ENCODE results near the gene TMC8.

TMC8 gene

DNA sequence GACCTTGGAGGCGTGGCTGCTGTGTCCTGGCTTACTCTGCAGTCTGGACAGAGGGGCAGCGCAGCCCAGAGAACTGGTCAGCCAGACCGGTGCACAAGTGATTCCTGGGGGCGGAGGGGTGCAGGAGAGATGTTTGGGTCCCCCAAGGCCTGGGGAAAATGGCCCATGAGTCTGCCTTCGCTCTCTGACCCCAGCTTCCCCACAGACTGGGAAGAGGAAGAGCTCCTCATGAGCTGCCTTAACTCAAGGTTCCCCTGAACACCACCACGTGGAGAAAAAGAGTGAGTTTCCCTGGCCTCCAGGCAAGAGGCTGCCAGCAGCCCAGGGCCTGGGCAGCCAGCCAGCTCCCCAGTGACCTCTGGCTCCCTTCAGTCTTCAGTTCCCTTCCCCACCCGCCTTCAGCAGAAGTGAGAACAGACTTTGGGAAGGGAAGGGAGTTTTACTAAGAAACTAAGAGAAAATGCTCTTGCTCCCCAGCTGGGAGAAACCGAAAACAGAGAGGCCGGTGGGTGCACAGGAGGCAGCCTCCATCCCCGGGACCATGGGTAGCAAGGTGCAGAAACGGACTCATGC, 13.7 kb downstream of the TMC8 start:
- peaks cover 58 to 59% of the 10 kb centered on the region in 2 donors for H3K4me1 ChIP-seq (ENCODE audit: control insufficient read depth in 2 of 2, insufficient read depth in 2 of 2, low read length in 2 of 2)
- peak overlapping the region; percentile 81 to 87 for H3K27ac ChIP-seq (ENCODE audit: low read depth in 2 of 2, low read length in 2 of 2)
- H3K4me3 ChIP-seq (ENCODE audit: low read length in 2 of 2) = peak overlapping the region in 1 of 2 donors; percentile 44
- no peaks in the 10 kb centered on the region for H3K36me3 ChIP-seq (ENCODE audit: control insufficient read depth in 2 of 2, insufficient read depth in 2 of 2, low read length in 2 of 2)
- peak overlapping the region; percentile 26 to 54 for H3K9ac ChIP-seq (ENCODE audit: low read depth in 1 of 2, low read length in 2 of 2)
- no peaks in the 10 kb centered on the region for H3K9me3 ChIP-seq (ENCODE audit: control insufficient read depth in 2 of 2, low read length in 2 of 2)
- H3K27me3 ChIP-seq (ENCODE audit: control insufficient read depth in 2 of 2, insufficient read depth in 2 of 2, low read length in 2 of 2) = no peaks in the 10 kb centered on the region

- Histone ChIP-seq H3K27me3 (ENCODE audit: control insufficient read depth in 2 of 2, insufficient read depth in 2 of 2, low read length in 2 of 2) (no peaks in the 10 kb centered on the region), H3K36me3 (ENCODE audit: control insufficient read depth in 2 of 2, insufficient read depth in 2 of 2, low read length in 2 of 2) (no peaks in the 10 kb centered on the region), H3K4me3 (ENCODE audit: low read length in 2 of 2) (peak overlapping the region in 1 of 2 donors; percentile 44), H3K9ac (ENCODE audit: low read depth in 1 of 2, low read length in 2 of 2) (peak overlapping the region; percentile 26 to 54), H3K4me1 (ENCODE audit: control insufficient read depth in 2 of 2, insufficient read depth in 2 of 2, low read length in 2 of 2) (peaks cover 58% of the 10 kb centered on the region in 2 donors), H3K9me3 (ENCODE audit: control insufficient read depth in 2 of 2, low read length in 2 of 2) (no peaks in the 10 kb centered on the region), H3K27ac (ENCODE audit: low read depth in 2 of 2, low read length in 2 of 2) (peak overlapping the region; percentile 81 to 87)
Observed at GRCh38 chr17:78144736-78145641, 14.4 kb downstream of the TMC8 start.

DNA sequence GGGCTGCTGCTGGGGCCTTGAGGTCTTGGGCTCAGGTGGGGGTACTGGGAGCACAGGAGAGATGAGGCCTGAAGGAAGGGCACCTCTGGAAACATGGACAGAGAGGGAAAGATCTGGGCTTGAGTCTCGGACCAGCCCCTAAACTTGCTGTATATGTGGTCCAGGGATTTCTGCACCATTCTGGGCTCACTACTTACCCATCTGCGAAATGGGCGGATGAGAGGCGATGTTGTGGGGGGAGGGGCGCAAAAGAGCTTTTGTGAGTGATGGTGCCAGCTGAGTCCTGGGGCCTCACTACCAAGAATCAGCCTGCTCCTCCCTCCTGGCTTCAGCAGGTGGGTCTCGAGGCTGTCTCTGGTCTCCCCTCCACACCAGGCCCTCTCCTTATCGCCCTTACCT, 15.9 kb downstream of the TMC8 start:
- Histone ChIP-seq H3K27ac (ENCODE audit: low read depth in 2 of 2, low read length in 2 of 2) (peak overlapping the region in 1 of 2 donors; percentile 52), H3K9me3 (ENCODE audit: control insufficient read depth in 2 of 2, low read length in 2 of 2) (no peaks in the 10 kb centered on the region), H3K27me3 (ENCODE audit: control insufficient read depth in 2 of 2, insufficient read depth in 2 of 2, low read length in 2 of 2) (no peaks in the 10 kb centered on the region), H3K4me1 (ENCODE audit: control insufficient read depth in 2 of 2, insufficient read depth in 2 of 2, low read length in 2 of 2) (peaks cover 63% of the 10 kb centered on the region in 2 donors), H3K4me3 (ENCODE audit: low read length in 2 of 2) (no peak overlapping the region), H3K9ac (ENCODE audit: low read depth in 1 of 2, low read length in 2 of 2) (no peak overlapping the region), H3K36me3 (ENCODE audit: control insufficient read depth in 2 of 2, insufficient read depth in 2 of 2, low read length in 2 of 2) (no peaks in the 10 kb centered on the region)

GRCh38 chr17:78146881-78147280, 16.3 kb downstream of the TMC8 start:
- Histone ChIP-seq H3K27me3 (ENCODE audit: control insufficient read depth in 2 of 2, insufficient read depth in 2 of 2, low read length in 2 of 2) (no peaks in the 10 kb centered on the region), H3K4me1 (ENCODE audit: control insufficient read depth in 2 of 2, insufficient read depth in 2 of 2, low read length in 2 of 2) (peaks cover 62 to 63% of the 10 kb centered on the region in 2 donors), H3K9me3 (ENCODE audit: control insufficient read depth in 2 of 2, low read length in 2 of 2) (no peaks in the 10 kb centered on the region), H3K9ac (ENCODE audit: low read depth in 1 of 2, low read length in 2 of 2) (peak overlapping the region in 1 of 2 donors; percentile 56), H3K36me3 (ENCODE audit: control insufficient read depth in 2 of 2, insufficient read depth in 2 of 2, low read length in 2 of 2) (no peaks in the 10 kb centered on the region), H3K4me3 (ENCODE audit: low read length in 2 of 2) (no peak overlapping the region), H3K27ac (ENCODE audit: low read depth in 2 of 2, low read length in 2 of 2) (peak overlapping the region; percentile 45 to 52)

DNA sequence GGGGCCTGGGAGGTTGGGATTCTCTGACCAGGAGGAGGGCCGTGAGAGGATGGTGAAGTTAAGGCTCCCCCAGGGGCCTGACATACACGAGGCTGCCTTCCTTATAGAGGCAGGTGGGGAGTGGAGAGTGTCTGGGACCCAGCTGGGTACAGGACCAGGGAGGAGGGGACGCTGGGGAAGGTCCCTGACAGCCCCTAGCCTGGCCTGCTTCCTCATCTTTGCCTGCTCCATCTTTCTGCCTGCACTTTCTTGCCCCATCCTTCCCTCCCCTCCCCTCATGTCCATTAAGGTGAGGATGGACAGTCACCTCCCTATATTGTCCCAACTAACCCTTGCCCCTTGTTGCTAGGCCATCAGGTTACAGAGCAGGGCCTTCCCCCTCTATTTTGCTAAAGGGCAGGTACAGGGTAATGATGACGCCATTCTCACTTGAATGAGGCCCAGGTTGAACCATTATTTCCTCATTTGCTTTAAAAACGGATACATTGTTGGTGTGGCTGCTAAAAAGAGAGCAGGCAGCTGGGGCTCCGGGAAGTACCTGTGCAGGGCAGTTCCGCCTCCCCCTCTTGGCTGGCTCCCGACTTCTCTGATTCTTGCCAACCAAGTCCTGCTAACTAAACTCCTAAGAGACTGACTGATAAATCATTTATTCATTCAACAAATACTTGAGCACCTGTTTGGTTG, 16.9 kb downstream of the TMC8 start:
- Histone ChIP-seq H3K36me3 (ENCODE audit: control insufficient read depth in 2 of 2, insufficient read depth in 2 of 2, low read length in 2 of 2) (no peaks in the 10 kb centered on the region), H3K4me1 (ENCODE audit: control insufficient read depth in 2 of 2, insufficient read depth in 2 of 2, low read length in 2 of 2) (peaks cover 60 to 61% of the 10 kb centered on the region in 2 donors), H3K9ac (ENCODE audit: low read depth in 1 of 2, low read length in 2 of 2) (peak overlapping the region; percentile 44 to 56), H3K9me3 (ENCODE audit: control insufficient read depth in 2 of 2, low read length in 2 of 2) (no peaks in the 10 kb centered on the region), H3K27me3 (ENCODE audit: control insufficient read depth in 2 of 2, insufficient read depth in 2 of 2, low read length in 2 of 2) (no peaks in the 10 kb centered on the region), H3K27ac (ENCODE audit: low read depth in 2 of 2, low read length in 2 of 2) (peak overlapping the region; percentile 45 to 52), H3K4me3 (ENCODE audit: low read length in 2 of 2) (no peak overlapping the region)

- H3K27me3 ChIP-seq (ENCODE audit: control insufficient read depth in 2 of 2, insufficient read depth in 2 of 2, low read length in 2 of 2) = no peaks in the 10 kb centered on the region
- peak overlapping the region; percentile 32 to 38 for H3K9ac ChIP-seq (ENCODE audit: low read depth in 1 of 2, low read length in 2 of 2)
- peak overlapping the region in 1 of 2 donors; percentile 52 for H3K27ac ChIP-seq (ENCODE audit: low read depth in 2 of 2, low read length in 2 of 2)
- H3K4me3 ChIP-seq (ENCODE audit: low read length in 2 of 2) = no peak overlapping the region
- peaks cover 59 to 60% of the 10 kb centered on the region in 2 donors for H3K4me1 ChIP-seq (ENCODE audit: control insufficient read depth in 2 of 2, insufficient read depth in 2 of 2, low read length in 2 of 2)
- no peaks in the 10 kb centered on the region for H3K36me3 ChIP-seq (ENCODE audit: control insufficient read depth in 2 of 2, insufficient read depth in 2 of 2, low read length in 2 of 2)
- H3K9me3 ChIP-seq (ENCODE audit: control insufficient read depth in 2 of 2, low read length in 2 of 2) = no peaks in the 10 kb centered on the region
Observed at GRCh38 chr17:78148286-78149016, 17.9 kb downstream of the TMC8 start.

GRCh38 chr17:78151514-78152008, 21.0 kb downstream of the TMC8 start:
- Histone ChIP-seq H3K9ac (ENCODE audit: low read depth in 1 of 2, low read length in 2 of 2) (peak overlapping the region in 1 of 2 donors; percentile 31), H3K27ac (ENCODE audit: low read depth in 2 of 2, low read length in 2 of 2) (peak overlapping the region; percentile 77 to 80)

DNA sequence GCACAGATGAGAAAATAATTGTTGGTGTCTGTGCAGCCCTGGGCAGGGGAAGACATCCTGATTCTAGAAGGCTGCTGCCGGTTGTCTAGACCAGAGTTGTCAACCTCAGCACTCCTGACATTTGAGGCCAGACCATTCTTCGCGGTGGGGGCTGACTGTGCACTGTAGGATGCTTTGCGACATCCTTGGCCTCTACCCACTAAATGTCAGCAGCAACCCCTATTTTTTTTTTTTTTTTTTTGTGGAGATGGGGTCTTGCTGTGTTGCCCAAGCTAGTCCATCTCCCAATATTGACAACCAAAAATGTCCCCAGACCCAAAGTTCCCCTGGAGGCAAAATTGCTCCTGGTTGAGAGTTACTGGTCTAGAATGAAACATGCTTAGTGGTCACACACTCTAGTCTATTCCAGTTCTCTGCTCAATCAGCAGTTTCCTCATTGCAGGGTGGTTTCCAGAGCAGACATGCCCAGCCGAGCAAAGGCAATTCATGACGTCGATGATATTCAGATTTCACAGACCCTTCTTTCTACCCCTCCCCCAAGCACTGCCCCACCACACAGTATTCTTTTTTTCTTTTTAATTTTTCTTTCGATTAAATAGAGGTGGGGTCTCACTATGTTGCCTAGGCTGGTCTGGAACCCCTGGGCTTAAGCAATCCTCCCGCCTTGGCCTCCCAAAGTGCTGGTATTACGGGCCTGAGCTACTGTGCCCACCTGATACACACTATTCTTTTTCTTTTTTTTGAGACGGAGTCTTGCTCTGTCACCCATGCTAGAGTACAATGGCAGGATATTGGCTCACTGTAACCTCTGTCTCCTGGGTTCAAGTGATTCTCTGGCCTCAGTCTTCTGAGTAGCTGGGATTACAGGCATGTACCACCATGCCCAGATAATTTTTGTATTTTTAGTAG, 24.6 kb downstream of the TMC8 start:
- Histone ChIP-seq H3K4me3 (ENCODE audit: low read length in 2 of 2) (peak overlapping the region in 1 of 2 donors; percentile 2), H3K27me3 (ENCODE audit: control insufficient read depth in 2 of 2, insufficient read depth in 2 of 2, low read length in 2 of 2) (no peaks in the 10 kb centered on the region), H3K9me3 (ENCODE audit: control insufficient read depth in 2 of 2, low read length in 2 of 2) (no peaks in the 10 kb centered on the region), H3K36me3 (ENCODE audit: control insufficient read depth in 2 of 2, insufficient read depth in 2 of 2, low read length in 2 of 2) (no peaks in the 10 kb centered on the region), H3K9ac (ENCODE audit: low read depth in 1 of 2, low read length in 2 of 2) (peak overlapping the region in 1 of 2 donors; percentile 33), H3K27ac (ENCODE audit: low read depth in 2 of 2, low read length in 2 of 2) (peak overlapping the region; percentile 19 to 65), H3K4me1 (ENCODE audit: control insufficient read depth in 2 of 2, insufficient read depth in 2 of 2, low read length in 2 of 2) (peaks cover 23% of the 10 kb centered on the region in 2 donors)

More at GRCh38 chr17:78151514-78152008, 21.0 kb downstream of the TMC8 start:
- H3K9me3 ChIP-seq (ENCODE audit: control insufficient read depth in 2 of 2, low read length in 2 of 2) = no peaks in the 10 kb centered on the region
- H3K4me1 ChIP-seq (ENCODE audit: control insufficient read depth in 2 of 2, insufficient read depth in 2 of 2, low read length in 2 of 2) = peaks cover 42 to 43% of the 10 kb centered on the region in 2 donors
- no peaks in the 10 kb centered on the region for H3K27me3 ChIP-seq (ENCODE audit: control insufficient read depth in 2 of 2, insufficient read depth in 2 of 2, low read length in 2 of 2)
- no peaks in the 10 kb centered on the region for H3K36me3 ChIP-seq (ENCODE audit: control insufficient read depth in 2 of 2, insufficient read depth in 2 of 2, low read length in 2 of 2)
- no peak overlapping the region for H3K4me3 ChIP-seq (ENCODE audit: low read length in 2 of 2)

Data from mucosa of rectum (tissue), 2 donors.